GM19324 (cell line): Measurements from ENCODE around the gene PAQR7.
"Not testable (repeated sequence)": the region's sequence is repeated elsewhere in the genome, so short reads cannot be mapped to it uniquely, and the experiment has no call there.

Source experiments
- ATAC-seq: cut with Tn5 transposase; IDR thresholded peaks from one replicate; pipeline ENCODE4 v1.9.1; 2021; ENCODE audit warnings: mild to moderate bottlenecking, moderate library complexity; ENCODE audit not compliant: unreplicated experiment, low FRiP score

The PAQR7 gene

DNA sequence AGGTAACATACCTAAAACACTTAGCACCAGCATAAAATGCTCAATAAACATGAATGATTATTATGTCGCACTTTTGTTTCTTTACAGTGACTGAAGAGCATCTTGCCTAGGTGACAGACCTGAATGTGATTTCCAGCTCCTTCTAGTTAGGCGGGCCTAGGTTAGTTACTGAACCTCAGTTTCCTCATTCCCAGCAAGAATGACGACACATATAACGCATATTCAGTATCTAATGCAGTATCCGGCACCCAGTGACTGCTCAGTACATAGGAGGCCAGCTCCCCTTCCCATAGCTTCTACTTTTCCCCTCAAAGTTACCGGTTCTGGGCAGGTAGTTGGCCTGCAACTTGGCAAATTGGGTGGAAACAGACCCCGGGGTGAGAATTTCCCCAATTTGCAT lies 17.0 kb downstream of the PAQR7 start:
- ATAC-seq, result no peak

DNA sequence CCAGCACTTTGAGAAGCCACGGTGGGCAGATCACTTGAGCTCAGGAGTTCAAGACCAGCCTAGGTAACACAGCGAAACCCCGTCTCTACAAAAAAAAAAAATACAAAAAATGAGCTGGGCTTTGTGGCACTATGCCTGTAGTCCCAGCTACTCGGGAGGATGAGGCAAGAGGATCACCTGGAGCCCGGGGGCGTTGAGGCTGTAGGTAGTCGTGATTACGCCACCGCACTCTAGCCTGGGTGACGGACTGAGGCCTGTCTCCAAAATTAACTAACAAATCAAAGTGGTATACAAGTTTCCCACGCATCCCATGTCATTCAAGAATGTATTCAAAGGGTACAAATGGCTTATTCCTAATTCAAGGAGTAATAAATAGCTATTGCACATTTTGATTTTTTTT lies 18.7 kb downstream of the PAQR7 start:
- no peak for ATAC-seq

DNA sequence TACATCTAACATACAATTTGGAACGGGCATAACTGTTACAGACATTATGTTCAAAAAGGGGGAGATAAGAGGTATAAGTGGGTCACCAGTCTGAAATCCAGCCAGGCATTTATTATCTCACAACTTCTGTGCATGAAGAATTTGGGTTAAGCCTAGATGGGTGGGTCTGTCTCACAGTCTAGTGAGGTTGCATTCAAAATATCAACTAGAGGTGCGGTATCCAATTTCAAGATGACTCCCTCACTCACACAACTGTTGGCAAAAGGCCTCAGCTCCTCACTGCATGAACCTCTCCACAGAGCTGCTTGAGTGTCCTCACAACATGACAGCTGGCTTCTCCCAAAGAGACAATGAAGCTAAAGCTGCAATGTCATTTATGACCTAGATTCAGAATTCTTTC lies 21.0 kb downstream of the PAQR7 start:
- ATAC-seq, result no peak

DNA sequence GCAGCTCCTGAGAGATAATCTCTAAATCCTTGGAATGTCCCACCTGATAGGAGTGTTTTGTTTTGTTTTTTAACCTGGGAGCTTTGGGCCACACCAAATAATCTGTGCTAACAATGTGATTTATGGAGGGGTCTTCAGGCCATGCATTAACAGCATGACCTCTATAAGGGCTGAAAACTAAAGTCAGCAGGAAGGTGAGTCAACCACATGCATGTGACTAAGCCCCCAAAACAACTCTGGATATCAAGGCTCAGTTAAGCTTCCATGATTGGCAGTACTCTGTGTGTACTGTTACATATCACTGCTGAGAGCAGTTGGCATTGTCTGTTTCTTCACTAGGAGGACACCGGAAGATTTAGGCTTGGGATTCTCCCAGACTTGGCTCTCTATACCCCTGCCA lies 27.0 kb downstream of the PAQR7 start:
- no peak for ATAC-seq

DNA sequence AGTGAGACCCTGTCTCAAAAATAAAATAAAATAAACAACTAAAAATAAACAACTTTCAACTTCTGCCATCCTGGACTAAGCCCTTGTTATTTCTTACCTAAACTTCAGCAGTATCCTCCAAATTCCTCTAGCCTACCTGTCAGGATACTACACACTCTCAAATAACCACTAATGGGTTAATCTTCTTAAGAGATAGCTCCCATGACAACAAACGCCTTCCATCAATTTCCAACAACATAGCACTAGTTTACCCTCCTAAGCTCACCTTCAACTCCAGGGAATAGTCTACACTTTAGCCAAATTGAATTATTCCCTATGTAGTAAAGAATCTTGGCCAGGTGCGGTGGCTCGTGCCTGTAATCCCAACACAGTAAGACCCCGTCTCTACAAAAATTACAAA lies 27.6 kb downstream of the PAQR7 start:
- ATAC-seq, result no peak

DNA sequence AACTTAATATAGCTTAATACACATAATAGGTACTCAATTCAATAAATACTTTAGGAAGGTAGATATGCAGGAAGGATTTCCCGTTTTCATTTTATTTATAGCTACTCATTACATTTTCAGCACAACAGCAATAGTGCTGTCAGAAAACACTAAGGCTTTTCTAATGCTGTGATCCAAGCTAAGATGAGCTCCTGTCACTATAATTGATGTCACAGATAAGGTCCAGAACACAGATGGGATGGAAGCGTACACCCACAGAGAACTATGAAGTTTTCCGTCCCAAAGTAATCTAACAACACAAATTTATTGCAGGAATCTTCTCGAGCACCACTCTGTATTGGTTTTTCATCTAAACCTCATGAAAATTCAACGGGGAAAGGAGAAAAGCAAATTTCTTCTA lies 29.8 kb downstream of the PAQR7 start:
- no peak for ATAC-seq

DNA sequence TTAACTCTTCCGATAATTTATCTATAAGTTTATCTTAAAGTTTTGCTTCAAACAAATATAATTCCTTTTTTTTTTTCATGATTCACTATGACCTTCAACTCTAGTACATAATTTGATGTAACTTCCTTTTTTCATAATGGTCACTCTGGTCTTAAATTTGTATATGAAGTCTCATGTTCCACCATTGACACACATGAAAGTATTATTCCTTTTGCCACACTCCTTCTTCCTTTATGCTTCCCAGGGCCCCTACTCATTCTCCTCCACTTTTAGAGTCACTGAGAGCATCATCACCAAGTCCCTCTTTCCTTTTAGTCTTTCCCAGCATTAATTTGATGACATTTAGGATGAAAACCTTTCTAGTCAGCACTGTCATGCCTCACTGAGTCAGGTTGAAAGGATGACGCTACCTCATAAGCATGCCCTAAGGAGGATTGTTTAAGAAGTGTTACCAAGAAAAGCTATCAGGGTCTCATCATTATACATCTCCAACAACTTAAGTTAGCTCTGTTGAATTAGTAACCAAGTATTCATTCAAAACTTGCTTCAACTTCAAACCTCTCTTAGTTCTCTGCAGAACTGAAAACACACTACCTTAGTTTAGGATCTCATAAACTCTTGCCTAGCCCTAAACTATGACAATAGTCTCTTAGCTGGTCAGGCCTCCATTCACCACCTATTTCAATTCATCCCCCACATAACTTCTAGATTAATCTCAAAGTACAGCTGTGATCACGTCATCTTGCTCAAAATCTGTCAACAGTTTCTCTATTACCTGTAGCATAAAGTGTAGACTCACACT lies 30.8 kb downstream of the PAQR7 start:
- no peak for ATAC-seq

DNA sequence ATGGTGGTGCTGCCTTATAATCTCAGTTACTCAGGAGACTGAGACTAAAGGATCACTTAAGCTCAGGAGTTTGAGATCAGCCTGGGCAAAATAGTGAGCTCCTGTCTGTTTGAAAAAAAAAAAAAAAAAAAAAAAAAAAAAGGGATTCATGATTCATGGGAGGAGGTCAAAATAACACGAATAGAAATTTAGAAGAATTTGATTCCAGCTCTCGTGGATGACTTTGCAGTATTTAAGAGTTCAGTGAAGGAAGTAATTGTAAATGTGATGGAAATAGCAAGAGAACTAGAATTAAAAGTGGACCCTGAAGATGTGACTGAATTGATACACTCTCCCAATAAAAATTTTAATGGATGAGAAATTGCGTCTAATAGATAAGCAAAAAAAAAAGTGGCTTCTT lies 32.0 kb downstream of the PAQR7 start:
- no peak for ATAC-seq

DNA sequence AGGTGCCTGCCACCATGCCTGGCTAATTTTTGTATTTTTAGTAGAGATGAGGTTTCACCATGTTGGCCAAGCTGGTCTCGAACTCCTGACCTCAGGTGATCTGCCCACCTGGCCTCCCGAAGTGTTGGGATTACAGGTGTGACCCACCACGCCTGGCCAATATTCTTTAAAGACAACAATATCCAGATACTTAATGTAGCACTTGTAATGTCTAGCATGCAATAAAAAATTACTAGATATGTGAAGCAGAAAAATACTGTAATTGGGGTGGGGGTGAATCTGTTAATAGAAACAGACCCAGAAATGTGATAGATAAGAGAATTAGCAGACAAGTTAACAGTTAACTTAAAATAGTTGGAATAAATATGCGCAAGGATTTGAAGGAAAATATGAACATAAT lies 35.7 kb downstream of the PAQR7 start:
- ATAC-seq, result not testable (repeated sequence)

DNA sequence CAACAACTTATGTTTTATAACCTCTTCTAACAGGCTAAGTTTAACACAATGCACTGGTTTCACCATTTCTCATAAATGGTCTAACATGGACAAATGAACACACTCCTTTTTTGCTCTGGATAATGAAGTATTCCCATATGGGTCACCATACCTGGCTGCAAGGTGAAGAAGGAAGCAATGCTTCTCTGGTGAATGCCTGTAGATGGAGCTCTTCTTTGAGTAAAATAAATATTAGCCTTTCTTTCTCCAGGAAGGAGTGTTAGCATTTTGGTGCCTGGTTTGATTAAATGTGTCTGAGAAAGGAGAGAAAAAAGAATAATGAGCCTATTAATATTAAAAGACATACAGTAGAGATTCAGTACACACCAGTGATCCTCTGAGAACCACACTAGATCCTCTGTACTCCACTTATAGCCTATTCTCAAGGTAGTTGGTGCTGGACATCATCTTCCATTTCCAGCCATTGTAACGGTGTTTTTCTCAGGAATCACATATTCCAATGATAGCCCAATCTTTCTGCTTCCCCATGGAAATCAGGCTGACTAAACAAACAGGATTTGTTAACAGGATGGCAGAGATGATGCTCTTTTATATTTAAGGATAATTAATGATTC lies 38.1 kb downstream of the PAQR7 start:
- no peak for ATAC-seq

DNA sequence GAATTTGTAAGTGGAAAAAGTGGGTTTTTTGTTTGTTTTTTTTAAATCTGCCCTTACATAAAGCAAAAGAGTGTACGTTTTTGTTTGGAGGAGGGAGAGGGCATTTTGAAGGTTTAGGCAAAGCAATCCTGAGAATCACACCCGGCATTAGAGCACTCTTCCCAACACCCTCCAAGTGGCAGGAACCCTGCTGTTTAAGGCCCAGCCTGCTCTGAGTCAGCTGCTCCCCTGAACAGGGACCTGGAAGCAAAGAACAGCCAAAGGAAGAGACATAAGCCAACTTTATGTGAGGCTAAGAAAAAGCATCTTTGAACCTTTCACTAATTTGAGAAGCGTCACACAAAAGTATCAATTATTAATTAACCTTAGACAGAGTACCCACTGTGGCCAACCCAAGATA lies 38.8 kb downstream of the PAQR7 start:
- no peak for ATAC-seq

DNA sequence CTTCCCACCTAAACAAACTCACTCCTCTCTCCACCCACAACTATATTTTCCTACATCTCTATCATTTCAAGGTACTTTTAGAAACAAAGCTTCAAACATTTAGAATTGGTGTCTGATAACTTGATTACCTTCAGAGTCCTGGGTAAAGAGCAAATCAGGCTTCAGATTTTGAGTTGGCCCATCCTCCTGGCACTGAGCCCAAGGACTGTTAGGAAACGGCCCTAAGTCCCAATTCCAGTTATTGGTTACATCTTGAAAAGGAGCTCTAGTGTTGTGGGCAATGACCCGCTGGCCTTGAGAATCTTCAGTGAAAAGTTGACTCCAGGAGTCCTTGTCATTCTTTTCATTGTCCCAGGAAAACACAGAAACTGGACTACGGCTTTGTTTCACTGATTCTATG lies 40.6 kb downstream of the PAQR7 start:
- no peak for ATAC-seq

DNA sequence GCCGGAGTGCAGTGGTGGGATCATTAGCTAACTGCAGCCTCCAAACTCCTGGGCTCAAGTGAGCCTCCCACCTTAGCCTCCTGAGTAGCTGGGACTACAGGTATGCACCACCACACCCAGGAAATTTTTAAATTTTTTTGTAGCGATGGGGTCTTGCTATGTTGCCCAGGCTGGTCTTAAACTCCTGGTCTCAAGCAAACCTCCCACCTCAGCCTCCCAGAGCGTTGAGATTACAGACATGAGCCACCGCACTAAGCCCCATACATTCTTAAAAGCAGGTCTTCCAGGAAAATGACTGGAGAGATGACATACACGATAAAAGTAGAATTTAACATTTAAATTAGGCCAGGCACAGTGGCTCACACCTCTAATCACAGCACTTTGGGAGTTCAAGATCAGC lies 42.4 kb downstream of the PAQR7 start:
- ATAC-seq, result no peak

DNA sequence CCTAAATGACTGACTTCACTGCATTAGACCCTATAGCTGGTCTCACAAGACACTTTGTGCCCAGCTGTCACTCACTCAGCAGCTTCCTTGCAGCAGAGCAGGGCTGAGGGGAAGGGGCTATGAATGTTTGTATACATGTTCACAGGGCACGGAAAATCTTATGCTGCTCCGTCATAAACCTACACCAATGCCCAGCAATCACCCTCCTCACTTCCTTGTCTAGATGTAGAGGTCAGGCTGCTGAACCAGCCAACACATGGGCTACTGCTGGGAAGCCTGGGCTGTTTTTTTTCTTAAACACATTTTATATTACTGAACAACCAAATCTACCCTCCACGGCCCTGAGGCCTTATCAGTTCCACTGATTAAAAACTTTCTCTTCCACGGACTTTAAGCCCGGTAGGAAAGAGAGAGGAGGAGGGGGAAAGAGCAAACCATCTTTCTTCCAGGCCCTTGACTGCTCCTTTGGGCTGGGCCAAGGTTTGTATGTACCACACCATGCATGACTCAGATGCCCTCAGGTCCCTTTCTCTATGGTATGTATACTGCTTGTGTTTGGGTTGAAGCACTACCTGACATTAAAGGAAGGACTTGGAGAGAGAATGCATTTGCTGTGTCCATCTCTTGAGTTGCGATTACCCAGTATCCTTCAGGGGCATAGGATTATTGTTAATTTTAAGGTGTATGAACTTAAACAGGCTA lies 43.0 kb downstream of the PAQR7 start:
- ATAC-seq, result no peak

DNA sequence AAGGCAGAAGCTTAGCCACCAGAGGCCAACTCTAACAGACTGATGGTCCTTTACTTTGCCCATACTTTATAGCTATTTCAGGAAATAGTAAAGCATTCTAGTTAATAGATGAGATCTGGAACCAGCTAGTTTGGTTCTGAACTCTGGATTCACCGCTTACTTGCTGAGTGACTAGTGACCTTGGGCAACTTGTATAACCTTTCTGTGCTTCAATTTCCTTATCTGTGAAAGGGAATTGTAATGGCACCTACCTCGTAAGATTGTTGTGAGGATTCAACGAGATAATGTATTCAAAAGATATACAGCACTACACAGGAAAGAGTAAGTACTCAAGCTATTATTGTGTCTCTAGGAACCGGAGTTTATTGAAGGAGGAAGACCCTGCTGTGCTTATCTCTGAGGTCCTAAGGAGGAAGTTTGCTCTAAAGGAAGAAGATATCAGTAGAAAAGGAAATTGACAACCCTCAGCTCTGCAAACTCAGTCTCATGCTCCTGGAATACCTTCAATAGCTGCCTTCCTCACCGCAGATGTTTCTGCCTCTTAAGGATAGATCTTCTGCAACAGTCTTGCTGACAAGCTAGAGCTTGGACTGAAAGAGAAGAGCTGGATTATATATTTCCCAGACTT lies 43.8 kb downstream of the PAQR7 start:
- ATAC-seq, result no peak

DNA sequence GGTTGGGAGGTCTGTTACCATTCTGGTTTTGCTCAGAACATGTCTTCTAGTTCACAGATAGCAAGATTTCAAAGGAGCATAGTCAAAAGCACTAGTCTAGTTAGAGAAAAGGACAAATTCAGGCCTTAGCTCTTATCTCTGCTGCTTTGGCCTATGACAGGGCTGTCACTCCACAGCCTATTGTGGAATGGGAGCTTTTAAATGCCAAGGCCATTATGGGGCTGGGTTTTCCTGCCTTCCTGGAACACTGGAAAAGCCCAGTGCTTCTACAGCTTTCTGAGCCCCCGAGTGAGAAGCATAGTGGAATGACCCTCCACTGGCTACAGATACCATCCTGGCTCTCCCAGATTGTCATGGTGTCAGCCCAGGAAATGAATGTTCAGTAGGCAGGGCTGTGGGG lies 46.5 kb downstream of the PAQR7 start:
- ATAC-seq, result no peak

DNA sequence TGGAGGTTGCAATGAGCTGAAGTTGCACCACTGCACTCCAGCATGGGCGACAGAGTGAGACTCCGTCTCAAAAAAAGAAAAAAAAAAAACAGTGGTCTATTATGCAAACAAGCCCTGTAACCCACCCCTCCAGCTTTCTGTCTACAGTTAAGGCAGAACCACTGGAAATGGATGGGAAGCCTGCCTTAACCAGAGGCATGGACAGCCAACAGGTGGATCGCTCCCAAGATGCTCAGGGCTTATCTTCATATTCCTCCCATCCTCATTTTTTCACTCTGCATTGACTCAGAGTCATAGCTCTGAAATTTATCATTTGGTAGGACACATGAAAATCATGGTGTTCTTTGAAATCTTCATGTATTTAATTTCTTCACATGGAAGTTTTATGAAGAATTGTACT lies 47.0 kb downstream of the PAQR7 start:
- no peak for ATAC-seq

DNA sequence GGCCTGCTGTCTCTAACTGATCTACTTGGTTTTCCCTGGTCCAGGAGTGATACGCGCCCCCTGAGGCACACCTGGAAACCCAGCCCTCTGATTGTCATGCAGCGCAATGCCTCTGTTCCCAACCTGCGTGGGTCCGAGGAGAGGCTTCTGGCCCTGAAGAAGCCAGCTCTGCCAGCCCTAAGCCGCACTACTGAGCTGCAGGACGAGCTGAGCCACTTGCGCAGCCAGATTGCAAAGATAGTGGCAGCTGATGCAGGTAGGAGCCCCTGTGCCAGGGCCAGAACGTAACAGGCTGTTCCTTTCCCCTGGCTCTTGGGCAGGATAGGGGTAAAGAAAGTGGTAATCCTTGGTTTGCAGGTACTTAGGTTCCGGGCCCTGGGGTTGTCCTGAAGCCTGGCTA lies 48.9 kb downstream of the PAQR7 start:
- ATAC-seq, result no peak

DNA sequence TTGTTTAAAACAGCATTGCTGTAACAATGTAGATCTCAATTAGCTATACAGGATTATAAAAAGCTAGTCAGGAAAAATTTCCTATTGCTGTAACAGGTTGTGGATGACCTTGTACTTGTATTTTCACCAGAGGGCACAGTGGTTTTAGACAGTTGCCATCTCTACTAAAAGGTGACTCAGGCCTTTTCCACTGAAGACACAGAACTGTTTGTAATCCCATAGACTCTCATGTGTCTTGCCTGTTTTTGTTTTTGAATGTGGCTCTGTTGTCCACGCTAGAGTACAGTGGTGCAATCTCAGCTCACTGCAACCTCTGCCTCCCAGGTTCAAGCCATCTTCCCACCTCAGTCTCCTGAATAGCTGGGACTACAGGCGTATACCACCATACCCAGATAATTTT lies 49.9 kb downstream of the PAQR7 start:
- ATAC-seq, result no peak

DNA sequence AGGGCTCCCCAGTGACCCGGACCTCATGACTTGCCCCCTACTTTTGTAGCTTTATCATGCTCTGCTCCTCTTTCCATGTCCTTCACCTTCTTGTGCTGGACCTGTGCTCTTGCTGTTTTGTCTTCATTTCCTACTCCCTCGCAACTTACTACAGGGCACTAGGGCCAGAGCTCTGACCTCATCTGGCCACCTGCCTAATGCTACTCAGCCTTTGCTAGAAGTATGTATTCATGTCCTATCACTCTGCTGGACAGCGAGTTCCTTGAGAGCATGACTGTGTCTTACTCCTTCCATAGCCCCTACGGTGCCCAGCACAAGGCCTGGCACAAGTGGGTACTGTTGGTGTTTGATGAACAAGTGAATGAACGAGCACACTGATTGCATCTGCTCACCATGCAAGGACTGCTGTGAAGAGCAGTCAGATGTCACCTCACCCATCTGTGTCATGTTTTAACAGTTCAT lies 53.8 kb downstream of the PAQR7 start:
- ATAC-seq, result no peak

DNA sequence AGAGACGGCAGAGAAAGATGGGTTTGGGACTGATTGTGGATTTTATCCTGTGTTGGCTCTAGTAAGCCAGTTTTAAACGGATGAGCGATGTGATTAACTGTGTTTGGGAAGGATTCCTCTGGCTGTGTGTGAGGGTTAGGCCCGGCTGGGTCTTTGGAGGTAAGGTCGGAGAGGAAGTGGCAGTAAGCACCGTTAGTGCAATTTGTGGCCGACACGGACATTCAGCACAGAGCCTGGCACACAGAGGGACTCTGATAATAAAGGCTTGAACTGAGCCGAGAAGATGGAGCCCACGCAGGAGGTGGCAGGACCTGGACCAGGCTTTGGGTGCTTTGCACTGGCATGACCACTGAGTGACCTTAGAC lies 54.4 kb downstream of the PAQR7 start:
- ATAC-seq, result no peak
